Measurements from ENCODE around the gene EYA3.

EYA3 gene

DNA sequence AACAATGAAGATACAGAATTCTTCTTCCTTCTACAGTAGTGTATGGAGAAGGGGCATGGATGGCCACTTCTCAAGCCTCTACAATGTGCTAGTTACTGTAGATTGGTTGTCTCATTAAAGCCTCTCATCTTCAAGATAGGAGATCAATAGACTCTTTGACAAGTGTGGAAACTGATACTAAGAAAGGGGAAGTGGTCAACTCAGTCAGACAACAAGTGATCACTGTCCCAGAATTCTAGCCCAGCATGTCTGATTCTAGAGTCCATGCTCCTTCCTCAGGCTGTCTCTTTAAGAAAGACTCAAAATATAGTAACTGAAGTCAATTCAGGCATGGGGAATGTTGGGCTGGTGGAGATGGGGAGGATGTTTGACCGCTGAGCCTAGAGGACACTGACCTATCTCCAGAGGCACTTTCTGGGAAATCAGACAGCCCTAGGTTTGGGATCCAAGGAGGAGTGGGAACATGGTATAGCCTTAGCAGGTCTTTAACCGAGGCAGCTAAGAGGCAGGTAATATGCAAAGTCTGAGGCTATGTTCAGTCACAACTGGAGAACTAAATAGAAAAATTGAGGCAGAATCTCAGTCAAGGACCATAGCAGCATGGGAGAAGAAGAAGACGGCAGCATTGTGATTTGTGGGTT lies 39.3 kb upstream of the EYA3 start:
- H3K9ac ChIP-seq (ENCODE audit: low read length in 2 of 2) = no peak overlapping the region
- H3K4me1 ChIP-seq (ENCODE audit: control insufficient read depth, insufficient read depth, low read length) = no peaks in the 10 kb centered on the region
- no peak overlapping the region for H3K27ac ChIP-seq (ENCODE audit: low read length)
- no peak overlapping the region for H3K4me3 ChIP-seq (ENCODE audit: low read length in 2 of 2)
- H3K9me3 ChIP-seq (ENCODE audit: control insufficient read depth in 2 of 2, low read length in 2 of 2) = no peaks in the 10 kb centered on the region
- no peaks in the 10 kb centered on the region for H3K36me3 ChIP-seq (ENCODE audit: control insufficient read depth in 2 of 2, insufficient read depth in 2 of 2, low read length in 2 of 2)
- H3K27me3 ChIP-seq (ENCODE audit: control insufficient read depth in 1 of 2, insufficient read depth in 2 of 2, low read length in 2 of 2) = peaks cover 0 to 4% of the 10 kb centered on the region in 2 donors

GRCh38 chr1:28126783-28127490 lies 38.5 kb upstream of the EYA3 start:
- Histone ChIP-seq H3K27ac (ENCODE audit: low read length) (no peak overlapping the region), H3K9me3 (ENCODE audit: control insufficient read depth in 2 of 2, low read length in 2 of 2) (no peaks in the 10 kb centered on the region), H3K36me3 (ENCODE audit: control insufficient read depth in 2 of 2, insufficient read depth in 2 of 2, low read length in 2 of 2) (no peaks in the 10 kb centered on the region), H3K27me3 (ENCODE audit: control insufficient read depth in 1 of 2, insufficient read depth in 2 of 2, low read length in 2 of 2) (peaks cover 0 to 4% of the 10 kb centered on the region in 2 donors), H3K9ac (ENCODE audit: low read length in 2 of 2) (no peak overlapping the region), H3K4me3 (ENCODE audit: low read length in 2 of 2) (no peak overlapping the region), H3K4me1 (ENCODE audit: control insufficient read depth, insufficient read depth, low read length) (no peaks in the 10 kb centered on the region)

DNA sequence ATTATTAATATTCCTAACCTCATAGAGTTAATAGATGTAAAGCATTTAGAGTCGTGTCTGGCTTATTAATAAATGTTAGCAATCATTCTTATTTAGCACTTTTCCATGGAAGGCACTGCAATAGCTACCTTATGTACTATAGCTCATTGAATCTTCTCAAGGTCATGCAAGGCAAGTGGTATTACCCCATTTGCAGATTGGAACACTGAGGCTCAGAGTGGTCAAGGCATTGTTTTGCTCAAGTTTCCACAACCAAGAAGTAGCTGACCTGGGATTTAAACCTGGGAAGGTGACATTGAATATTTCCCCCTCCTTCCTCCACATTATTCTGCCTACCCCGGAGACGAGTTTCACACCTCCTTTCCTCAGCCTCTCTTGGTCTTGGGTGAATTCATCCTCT lies 37.8 kb upstream of the EYA3 start:
- H3K27ac ChIP-seq (ENCODE audit: low read length) = no peak overlapping the region

GRCh38 chr1:28123461-28123961 lies 35.1 kb upstream of the EYA3 start:
- H3K27ac ChIP-seq (ENCODE audit: low read length) = no peak overlapping the region
- no peak overlapping the region for H3K4me3 ChIP-seq (ENCODE audit: low read length in 2 of 2)
- H3K36me3 ChIP-seq (ENCODE audit: control insufficient read depth in 2 of 2, insufficient read depth in 2 of 2, low read length in 2 of 2) = no peaks in the 10 kb centered on the region
- no peak overlapping the region for H3K9ac ChIP-seq (ENCODE audit: low read length in 2 of 2)
- H3K9me3 ChIP-seq (ENCODE audit: control insufficient read depth in 2 of 2, low read length in 2 of 2) = no peaks in the 10 kb centered on the region
- H3K4me1 ChIP-seq (ENCODE audit: control insufficient read depth, insufficient read depth, low read length) = no peaks in the 10 kb centered on the region
- H3K27me3 ChIP-seq (ENCODE audit: control insufficient read depth in 1 of 2, insufficient read depth in 2 of 2, low read length in 2 of 2) = peaks cover 0 to 2% of the 10 kb centered on the region in 2 donors

More for the DNA sequence above, 37.8 kb upstream of the EYA3 start:
- no peak overlapping the region for H3K9ac ChIP-seq (ENCODE audit: low read length in 2 of 2)
- no peak overlapping the region for H3K4me3 ChIP-seq (ENCODE audit: low read length in 2 of 2)
- H3K36me3 ChIP-seq (ENCODE audit: control insufficient read depth in 2 of 2, insufficient read depth in 2 of 2, low read length in 2 of 2) = no peaks in the 10 kb centered on the region
- no peaks in the 10 kb centered on the region for H3K9me3 ChIP-seq (ENCODE audit: control insufficient read depth in 2 of 2, low read length in 2 of 2)
- peaks cover 0 to 4% of the 10 kb centered on the region in 2 donors for H3K27me3 ChIP-seq (ENCODE audit: control insufficient read depth in 1 of 2, insufficient read depth in 2 of 2, low read length in 2 of 2)
- H3K4me1 ChIP-seq (ENCODE audit: control insufficient read depth, insufficient read depth, low read length) = no peaks in the 10 kb centered on the region

DNA sequence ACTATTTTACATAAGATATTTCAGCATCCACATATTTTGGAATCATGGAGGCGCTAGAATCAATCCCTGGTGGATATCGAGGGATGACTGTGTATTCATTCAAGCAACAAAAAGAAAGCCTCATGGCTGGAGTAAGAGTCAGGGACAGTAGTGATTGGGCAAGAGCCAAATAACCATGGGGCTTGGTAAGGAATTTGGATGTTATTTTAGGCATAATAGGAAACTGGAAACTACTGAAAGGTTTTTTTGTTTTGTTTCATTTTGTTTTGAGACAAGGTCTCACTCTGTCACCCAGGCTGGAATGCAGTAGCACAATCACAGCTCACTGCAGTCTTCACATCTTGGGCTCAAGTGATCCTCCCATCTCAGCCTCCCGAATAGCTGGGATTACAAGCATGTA lies 33.8 kb upstream of the EYA3 start:
- no peaks in the 10 kb centered on the region for H3K27me3 ChIP-seq (ENCODE audit: control insufficient read depth in 1 of 2, insufficient read depth in 2 of 2, low read length in 2 of 2)
- H3K4me3 ChIP-seq (ENCODE audit: low read length in 2 of 2) = no peak overlapping the region
- H3K4me1 ChIP-seq (ENCODE audit: control insufficient read depth, insufficient read depth, low read length) = no peaks in the 10 kb centered on the region
- no peaks in the 10 kb centered on the region for H3K9me3 ChIP-seq (ENCODE audit: control insufficient read depth in 2 of 2, low read length in 2 of 2)
- H3K36me3 ChIP-seq (ENCODE audit: control insufficient read depth in 2 of 2, insufficient read depth in 2 of 2, low read length in 2 of 2) = no peaks in the 10 kb centered on the region
- H3K9ac ChIP-seq (ENCODE audit: low read length in 2 of 2) = no peak overlapping the region
- H3K27ac ChIP-seq (ENCODE audit: low read length) = no peak overlapping the region

- H3K4me1 ChIP-seq (ENCODE audit: control insufficient read depth, insufficient read depth, low read length) = no peaks in the 10 kb centered on the region
- H3K9ac ChIP-seq (ENCODE audit: low read length in 2 of 2) = no peak overlapping the region
- H3K4me3 ChIP-seq (ENCODE audit: low read length in 2 of 2) = no peak overlapping the region
- H3K27ac ChIP-seq (ENCODE audit: low read length) = no peak overlapping the region
- no peaks in the 10 kb centered on the region for H3K27me3 ChIP-seq (ENCODE audit: control insufficient read depth in 1 of 2, insufficient read depth in 2 of 2, low read length in 2 of 2)
- H3K9me3 ChIP-seq (ENCODE audit: control insufficient read depth in 2 of 2, low read length in 2 of 2) = no peaks in the 10 kb centered on the region
- H3K36me3 ChIP-seq (ENCODE audit: control insufficient read depth in 2 of 2, insufficient read depth in 2 of 2, low read length in 2 of 2) = no peaks in the 10 kb centered on the region
Measured at GRCh38 chr1:28119556-28119955, 31.1 kb upstream of the EYA3 start.

GRCh38 chr1:28118640-28119307 lies 30.4 kb upstream of the EYA3 start:
- no peak overlapping the region for H3K9ac ChIP-seq (ENCODE audit: low read length in 2 of 2)
- H3K36me3 ChIP-seq (ENCODE audit: control insufficient read depth in 2 of 2, insufficient read depth in 2 of 2, low read length in 2 of 2) = no peaks in the 10 kb centered on the region
- no peaks in the 10 kb centered on the region for H3K9me3 ChIP-seq (ENCODE audit: control insufficient read depth in 2 of 2, low read length in 2 of 2)
- no peaks in the 10 kb centered on the region for H3K4me1 ChIP-seq (ENCODE audit: control insufficient read depth, insufficient read depth, low read length)
- no peak overlapping the region for H3K4me3 ChIP-seq (ENCODE audit: low read length in 2 of 2)
- H3K27ac ChIP-seq (ENCODE audit: low read length) = no peak overlapping the region
- no peaks in the 10 kb centered on the region for H3K27me3 ChIP-seq (ENCODE audit: control insufficient read depth in 1 of 2, insufficient read depth in 2 of 2, low read length in 2 of 2)

GRCh38 chr1:28115267-28115666 lies 26.9 kb upstream of the EYA3 start:
- H3K9me3 ChIP-seq (ENCODE audit: control insufficient read depth in 2 of 2, low read length in 2 of 2) = no peaks in the 10 kb centered on the region
- H3K27ac ChIP-seq (ENCODE audit: low read length) = no peak overlapping the region
- no peak overlapping the region for H3K9ac ChIP-seq (ENCODE audit: low read length in 2 of 2)
- H3K4me1 ChIP-seq (ENCODE audit: control insufficient read depth, insufficient read depth, low read length) = no peaks in the 10 kb centered on the region
- no peaks in the 10 kb centered on the region for H3K36me3 ChIP-seq (ENCODE audit: control insufficient read depth in 2 of 2, insufficient read depth in 2 of 2, low read length in 2 of 2)
- no peaks in the 10 kb centered on the region for H3K27me3 ChIP-seq (ENCODE audit: control insufficient read depth in 1 of 2, insufficient read depth in 2 of 2, low read length in 2 of 2)
- no peak overlapping the region for H3K4me3 ChIP-seq (ENCODE audit: low read length in 2 of 2)

GRCh38 chr1:28114844-28115243 lies 26.4 kb upstream of the EYA3 start:
- H3K9ac ChIP-seq (ENCODE audit: low read length in 2 of 2) = no peak overlapping the region
- H3K9me3 ChIP-seq (ENCODE audit: control insufficient read depth in 2 of 2, low read length in 2 of 2) = no peaks in the 10 kb centered on the region
- H3K4me3 ChIP-seq (ENCODE audit: low read length in 2 of 2) = no peak overlapping the region
- H3K27ac ChIP-seq (ENCODE audit: low read length) = no peak overlapping the region
- no peaks in the 10 kb centered on the region for H3K36me3 ChIP-seq (ENCODE audit: control insufficient read depth in 2 of 2, insufficient read depth in 2 of 2, low read length in 2 of 2)
- no peaks in the 10 kb centered on the region for H3K4me1 ChIP-seq (ENCODE audit: control insufficient read depth, insufficient read depth, low read length)
- H3K27me3 ChIP-seq (ENCODE audit: control insufficient read depth in 1 of 2, insufficient read depth in 2 of 2, low read length in 2 of 2) = no peaks in the 10 kb centered on the region

GRCh38 chr1:28113242-28113572 lies 24.8 kb upstream of the EYA3 start:
- Histone ChIP-seq H3K9ac (ENCODE audit: low read length in 2 of 2) (no peak overlapping the region), H3K27me3 (ENCODE audit: control insufficient read depth in 1 of 2, insufficient read depth in 2 of 2, low read length in 2 of 2) (no peaks in the 10 kb centered on the region), H3K4me3 (ENCODE audit: low read length in 2 of 2) (no peak overlapping the region), H3K36me3 (ENCODE audit: control insufficient read depth in 2 of 2, insufficient read depth in 2 of 2, low read length in 2 of 2) (no peaks in the 10 kb centered on the region), H3K9me3 (ENCODE audit: control insufficient read depth in 2 of 2, low read length in 2 of 2) (no peaks in the 10 kb centered on the region), H3K27ac (ENCODE audit: low read length) (no peak overlapping the region), H3K4me1 (ENCODE audit: control insufficient read depth, insufficient read depth, low read length) (no peaks in the 10 kb centered on the region)
